T-helper 17 cell (primary cell): ENCODE results near the gene PRKCE. TPM values are rescaled to one million over a fixed set of nuclear protein-coding genes. Genes with fewer than 3 reads are reported as not detected.

Experiments used
- ATAC-seq: fragments of 150-1000 bp; cut with Tn5 transposase; 2 replicates; pipeline ENCODE4 v1.10.0; 2021; ENCODE audit warnings: mild to moderate bottlenecking, moderate library complexity
- DNase-seq, 3 donors: peaks; one replicate each; pipeline versions ENCODE4 v3.0.0 to v3.0.0-alpha.2; 2020 to 2021
- H3K9me3 ChIP-seq: one replicate; pipeline ENCODE4 v1.7.0; 2013; ENCODE audit warnings: low read length, mild to moderate bottlenecking; ENCODE audit not compliant: control insufficient read depth, poor library complexity, severe bottlenecking
- H3K27ac Mint-ChIP-seq: one replicate; pipeline ENCODE4 v1.8.0; 2022; ENCODE audit warnings: mild to moderate bottlenecking, moderate library complexity, mixed read lengths
- H3K27me3 Mint-ChIP-seq: one replicate; pipeline ENCODE4 v1.8.0; 2022; ENCODE audit warnings: mixed read lengths
- H3K36me3 Mint-ChIP-seq: one replicate; pipeline ENCODE4 v1.8.0; 2022; ENCODE audit warnings: low read depth, mixed read lengths
- H3K4me1 Mint-ChIP-seq: one replicate; pipeline ENCODE4 v1.8.0; 2022; ENCODE audit warnings: mild to moderate bottlenecking, mixed read lengths
- H3K4me3 Mint-ChIP-seq: one replicate; pipeline ENCODE4 v1.8.0; 2022; ENCODE audit warnings: mild to moderate bottlenecking, moderate library complexity, mixed read lengths
- total RNA-seq, 4 donors: library from RNA in 2 of 4; stranded (reverse) in 2 of 4; gene quantifications; one replicate each; pipeline ENCODE4 v1.2.3 and lab custom pipeline; 2022 to 2026

Gene PRKCE
- total RNA-seq, 2 donors from 2014 or later = 17.6 to 23.7 TPM

DNA sequence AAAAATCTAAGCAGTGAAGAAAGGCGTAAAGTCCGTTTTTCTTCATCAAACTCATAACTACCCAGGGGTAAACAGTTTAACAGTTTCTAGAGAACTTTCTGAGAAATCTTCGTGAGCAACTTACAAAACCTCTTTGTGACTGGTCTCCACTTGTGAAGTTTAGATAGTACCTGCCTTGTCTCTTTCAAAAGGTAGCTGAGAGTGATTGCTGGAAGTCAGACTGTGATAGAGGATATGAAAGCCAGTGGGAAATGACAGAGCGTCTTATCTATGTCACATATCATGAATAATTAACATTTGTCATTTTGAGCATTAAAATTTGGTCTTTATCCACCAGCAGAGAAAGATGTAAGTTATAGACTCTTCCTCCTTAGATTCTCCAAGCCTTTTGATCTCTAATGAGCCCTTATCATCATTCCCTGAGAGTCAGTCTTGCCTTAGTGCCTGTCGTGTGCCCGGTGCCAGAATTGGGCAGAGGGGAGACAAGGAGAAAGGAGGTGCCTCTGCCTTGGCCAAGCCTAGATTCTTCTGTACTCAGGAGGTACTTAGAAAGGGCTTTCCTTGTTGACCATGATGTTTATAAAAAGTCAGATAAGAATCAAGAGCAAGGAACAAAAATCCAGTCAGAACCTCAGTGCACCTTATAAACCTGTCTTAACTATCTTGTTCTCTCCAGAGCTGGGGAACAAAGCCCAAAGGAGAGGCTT lies 440.6 kb downstream of the PRKCE start:
- H3K9me3 ChIP-seq = no peaks in the 10 kb centered on the region
- Mint-ChIP-seq H3K4me1 (peaks cover 2% of the 10 kb centered on the region), H3K27me3 (no peaks in the 10 kb centered on the region), H3K4me3 (no peak overlapping the region), H3K27ac (no peak overlapping the region), H3K36me3 (peaks cover 7% of the 10 kb centered on the region)
- no peak for DNase-seq
- no peak for ATAC-seq

DNA sequence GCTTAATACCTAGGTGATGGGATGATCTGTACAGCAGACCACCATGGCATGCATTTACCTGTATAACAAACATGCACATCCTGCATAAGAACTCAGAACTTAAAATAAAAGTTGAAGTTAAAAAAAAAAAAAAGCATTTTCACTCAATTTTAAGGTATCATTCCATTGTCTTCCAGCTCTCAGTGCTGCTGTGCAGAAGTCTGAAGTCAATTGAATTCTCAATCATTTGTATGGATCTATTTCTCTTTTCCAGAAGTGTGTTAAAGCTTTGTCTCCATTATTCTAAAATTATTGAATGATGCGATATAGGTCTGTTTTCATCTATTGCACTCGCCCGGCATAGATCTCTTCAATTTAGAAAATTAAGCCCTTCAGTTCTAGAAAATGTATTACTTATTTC lies 443.2 kb downstream of the PRKCE start:
- Mint-ChIP-seq H3K36me3 (peaks cover 4% of the 10 kb centered on the region), H3K4me1 (peaks cover 2% of the 10 kb centered on the region), H3K4me3 (no peak overlapping the region), H3K27me3 (no peaks in the 10 kb centered on the region), H3K27ac (no peak overlapping the region)
- DNase-seq = no peak
- no peaks in the 10 kb centered on the region for H3K9me3 ChIP-seq
- no peak for ATAC-seq

DNA sequence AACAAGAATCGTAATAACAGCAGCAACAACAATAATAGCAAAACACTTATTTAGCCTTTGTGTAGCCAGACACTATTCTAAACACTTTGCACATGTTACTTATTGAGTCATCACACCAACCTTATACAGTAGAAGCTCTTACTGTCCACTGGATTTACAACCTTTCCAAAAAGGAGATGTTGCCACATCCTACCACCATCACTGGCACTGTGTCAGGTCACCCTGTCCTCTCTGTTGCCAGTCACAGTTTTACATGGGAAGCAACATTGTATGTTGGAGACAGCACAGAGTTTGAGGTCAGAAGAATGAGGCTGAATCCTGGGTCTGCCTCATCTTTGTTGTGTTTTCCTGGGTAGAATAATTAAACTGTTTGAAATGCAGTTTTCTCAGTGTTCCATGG lies 444.4 kb downstream of the PRKCE start:
- Mint-ChIP-seq H3K27ac (no peak overlapping the region), H3K36me3 (peaks cover 2% of the 10 kb centered on the region), H3K4me1 (peaks cover 2% of the 10 kb centered on the region), H3K27me3 (no peaks in the 10 kb centered on the region), H3K4me3 (no peak overlapping the region)
- ATAC-seq = no peak
- DNase-seq = no peak
- no peaks in the 10 kb centered on the region for H3K9me3 ChIP-seq

DNA sequence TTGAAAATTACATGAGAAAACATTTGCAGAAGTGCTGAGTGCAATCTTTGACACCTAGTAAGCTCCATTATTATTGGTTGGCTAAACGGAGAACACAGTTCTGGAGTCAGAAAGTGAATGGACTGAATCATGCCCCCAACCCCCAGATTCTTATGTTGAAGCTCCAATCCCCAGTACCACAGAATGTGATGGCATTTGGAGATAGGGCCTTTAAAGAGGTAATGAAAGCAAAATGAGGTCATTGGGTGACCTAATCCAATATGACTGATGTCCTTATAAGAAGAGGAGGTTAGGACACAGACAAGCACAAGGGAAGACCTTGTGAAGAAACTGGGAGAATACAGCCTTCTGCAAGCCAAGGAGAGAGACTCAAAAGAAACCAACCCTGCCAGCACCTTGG lies 444.8 kb downstream of the PRKCE start:
- peaks cover 2% of the 10 kb centered on the region for H3K36me3 Mint-ChIP-seq
- no peak for ATAC-seq
- peaks cover 2% of the 10 kb centered on the region for H3K4me1 Mint-ChIP-seq
- no peak for DNase-seq
- no peak overlapping the region for H3K27ac Mint-ChIP-seq
- no peak overlapping the region for H3K4me3 Mint-ChIP-seq
- H3K27me3 Mint-ChIP-seq = no peaks in the 10 kb centered on the region
- no peaks in the 10 kb centered on the region for H3K9me3 ChIP-seq

DNA sequence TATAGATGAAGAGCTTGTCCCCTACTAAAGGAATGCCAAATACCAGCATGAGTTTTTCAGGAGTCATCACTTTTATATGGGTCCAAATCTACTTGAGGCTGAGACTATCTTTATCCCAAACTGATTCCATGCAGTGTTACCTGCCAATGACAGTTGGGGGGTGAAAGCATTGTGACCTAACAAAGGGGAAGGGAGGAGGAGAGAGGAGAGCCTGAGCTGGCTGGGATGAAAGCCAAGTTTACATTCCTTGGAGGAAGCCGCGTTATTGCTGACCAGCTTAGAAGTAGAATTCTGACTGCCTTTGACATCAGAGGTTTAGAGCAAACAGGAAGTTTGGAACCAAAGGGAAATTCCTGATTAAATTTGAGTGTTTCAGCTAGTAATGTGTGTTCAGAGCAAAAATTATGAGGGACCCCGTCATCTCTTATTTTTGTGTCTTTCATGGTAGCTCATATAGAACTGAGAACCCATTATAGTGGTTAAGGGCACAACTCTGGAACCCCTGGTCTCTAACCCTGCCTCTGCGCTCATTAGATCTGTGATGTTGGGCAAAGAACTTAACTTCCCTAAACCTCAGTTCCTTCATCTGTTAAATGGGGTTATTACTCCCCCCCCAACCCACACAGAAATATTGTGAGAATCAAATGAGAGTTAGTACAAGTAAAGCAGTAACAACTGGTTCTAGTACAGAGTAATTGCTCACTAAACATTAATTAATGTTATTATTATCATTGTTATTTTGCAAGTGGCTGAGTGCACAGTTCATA lies 446.4 kb downstream of the PRKCE start:
- H3K27ac Mint-ChIP-seq = no peak overlapping the region
- no peak overlapping the region for H3K4me3 Mint-ChIP-seq
- H3K27me3 Mint-ChIP-seq = no peaks in the 10 kb centered on the region
- no peak for DNase-seq
- no peak for ATAC-seq
- H3K36me3 Mint-ChIP-seq = peaks cover 2% of the 10 kb centered on the region
- H3K9me3 ChIP-seq = no peaks in the 10 kb centered on the region
- no peaks in the 10 kb centered on the region for H3K4me1 Mint-ChIP-seq

DNA sequence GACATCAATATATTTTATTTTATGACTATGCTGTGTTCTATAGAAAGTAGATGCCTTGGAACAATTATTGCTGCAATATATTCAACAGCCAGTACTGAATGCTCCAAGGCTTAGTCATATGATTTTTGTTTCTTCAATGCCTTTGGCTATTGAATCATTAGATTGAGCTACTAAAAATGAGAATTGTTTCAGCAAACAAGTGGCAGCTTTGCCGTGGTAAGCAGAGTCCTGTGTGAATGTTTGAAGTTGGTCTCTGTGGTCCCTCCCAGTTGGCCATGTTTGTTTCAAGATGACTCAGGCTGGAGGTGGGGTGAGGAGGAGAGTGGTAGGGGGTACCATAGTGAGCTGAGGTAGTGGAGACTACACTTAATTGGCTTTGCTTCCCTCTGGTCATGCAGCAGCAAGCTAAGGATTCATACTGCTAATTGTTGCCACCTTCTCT lies 447.2 kb downstream of the PRKCE start:
- Mint-ChIP-seq H3K27ac (no peak overlapping the region), H3K4me3 (no peak overlapping the region), H3K27me3 (no peaks in the 10 kb centered on the region), H3K4me1 (no peaks in the 10 kb centered on the region), H3K36me3 (peaks cover 2% of the 10 kb centered on the region)
- no peaks in the 10 kb centered on the region for H3K9me3 ChIP-seq
- DNase-seq = no peak
- ATAC-seq = no peak

DNA sequence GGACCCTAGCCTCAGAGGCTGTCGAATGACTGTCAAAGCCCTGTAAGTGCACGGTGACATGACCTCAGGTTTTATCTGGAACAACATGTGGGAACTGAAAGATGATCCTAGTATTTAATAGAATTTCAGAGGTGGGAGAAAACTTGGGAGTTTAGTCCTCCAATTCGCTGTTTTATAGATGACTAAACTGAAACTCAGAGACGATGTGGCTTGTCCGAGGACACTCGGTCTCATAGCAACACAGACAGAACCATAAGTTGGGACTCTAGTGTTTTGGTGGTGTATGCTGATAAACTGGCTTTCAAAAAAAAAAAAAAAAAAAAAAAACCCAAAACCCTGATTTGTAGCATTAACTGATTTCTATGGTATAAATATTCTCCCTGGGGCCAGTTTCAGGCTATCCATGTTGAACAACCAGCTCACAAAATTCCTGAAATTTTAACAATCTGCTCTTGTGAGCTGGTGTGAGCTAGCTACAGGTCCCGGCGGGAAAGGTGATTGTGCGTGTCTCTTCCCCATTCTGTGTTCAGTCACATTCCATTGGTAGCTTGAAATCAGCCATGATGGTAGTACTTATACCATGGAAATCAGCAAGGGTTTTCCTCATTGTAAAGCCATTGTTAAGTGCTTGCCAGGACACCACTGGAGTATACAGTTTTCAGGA lies 450.2 kb downstream of the PRKCE start:
- Mint-ChIP-seq H3K4me1 (no peaks in the 10 kb centered on the region), H3K36me3 (peaks cover 2% of the 10 kb centered on the region), H3K27ac (no peak overlapping the region), H3K4me3 (no peak overlapping the region), H3K27me3 (no peaks in the 10 kb centered on the region)
- no peak for ATAC-seq
- no peaks in the 10 kb centered on the region for H3K9me3 ChIP-seq
- DNase-seq = no peak

DNA sequence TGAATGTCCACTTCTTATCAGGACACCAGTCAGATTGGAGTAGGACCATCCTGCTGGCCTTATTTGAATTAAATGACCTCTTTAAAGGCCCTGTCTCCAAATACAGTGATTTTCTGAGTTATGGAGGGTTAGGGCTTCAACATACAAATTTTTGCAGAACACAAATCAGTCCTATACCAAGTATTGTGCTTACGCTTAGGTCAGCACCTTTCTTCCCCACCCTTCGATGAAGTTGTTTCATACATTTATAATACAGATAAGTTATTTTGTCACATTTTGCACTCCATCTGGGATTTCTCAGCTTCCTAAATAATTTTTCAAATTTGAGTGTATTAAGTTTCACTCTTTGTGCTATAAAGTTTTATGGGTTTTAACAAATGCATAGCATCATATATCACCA lies 455.2 kb downstream of the PRKCE start:
- H3K27ac Mint-ChIP-seq = no peak overlapping the region
- no peak overlapping the region for H3K4me3 Mint-ChIP-seq
- no peaks in the 10 kb centered on the region for H3K27me3 Mint-ChIP-seq
- H3K36me3 Mint-ChIP-seq = peaks cover 4% of the 10 kb centered on the region
- no peaks in the 10 kb centered on the region for H3K4me1 Mint-ChIP-seq
- H3K9me3 ChIP-seq = no peaks in the 10 kb centered on the region
- DNase-seq (no peak), ATAC-seq (no peak)

DNA sequence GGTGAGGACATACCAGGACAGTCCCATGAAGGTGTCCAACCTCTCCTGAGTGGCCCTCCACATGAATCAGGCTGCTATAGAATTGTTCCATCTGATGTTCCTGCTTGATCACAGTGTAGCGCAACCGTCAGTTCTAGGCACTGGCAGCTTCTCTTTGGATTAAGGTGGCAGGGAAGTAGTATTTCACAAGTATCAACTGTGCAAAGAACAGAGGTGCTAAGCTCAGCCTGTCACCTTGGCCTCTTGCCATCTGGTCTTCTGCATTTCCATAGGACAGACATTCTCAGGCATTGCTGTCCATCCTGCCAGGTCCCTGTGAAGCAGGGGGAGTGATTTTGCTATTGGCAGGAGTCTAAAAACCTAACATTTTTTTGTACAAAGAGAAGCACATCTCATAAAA lies 463.5 kb downstream of the PRKCE start:
- no peak overlapping the region for H3K4me3 Mint-ChIP-seq
- ATAC-seq (no peak), DNase-seq (no peak)
- no peaks in the 10 kb centered on the region for H3K4me1 Mint-ChIP-seq
- H3K36me3 Mint-ChIP-seq = peaks cover 3% of the 10 kb centered on the region
- no peak overlapping the region for H3K27ac Mint-ChIP-seq
- no peaks in the 10 kb centered on the region for H3K27me3 Mint-ChIP-seq
- H3K9me3 ChIP-seq = no peaks in the 10 kb centered on the region

DNA sequence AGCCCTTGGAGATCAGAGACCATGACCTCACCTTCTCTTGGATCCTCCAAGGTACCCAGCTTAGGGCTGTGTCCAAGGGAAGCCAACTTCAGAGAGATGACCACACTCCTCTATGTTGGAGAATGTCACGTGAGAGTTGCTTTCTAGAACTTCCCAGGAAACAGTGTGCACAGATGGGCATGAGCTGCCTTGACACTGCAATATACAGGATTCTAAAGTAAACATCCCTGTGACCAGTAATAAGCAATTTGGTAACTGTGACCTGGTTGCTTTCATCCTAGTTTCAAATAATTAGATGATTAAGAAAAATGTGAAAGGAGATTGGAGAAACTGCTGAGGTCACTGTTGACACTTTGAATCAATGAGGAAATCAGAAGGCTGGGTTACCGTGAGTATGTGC lies 464.7 kb downstream of the PRKCE start:
- H3K27me3 Mint-ChIP-seq = no peaks in the 10 kb centered on the region
- no peak for ATAC-seq
- H3K4me1 Mint-ChIP-seq = no peaks in the 10 kb centered on the region
- H3K27ac Mint-ChIP-seq = no peak overlapping the region
- no peaks in the 10 kb centered on the region for H3K9me3 ChIP-seq
- no peak overlapping the region for H3K4me3 Mint-ChIP-seq
- no peak for DNase-seq
- peaks cover 2% of the 10 kb centered on the region for H3K36me3 Mint-ChIP-seq

DNA sequence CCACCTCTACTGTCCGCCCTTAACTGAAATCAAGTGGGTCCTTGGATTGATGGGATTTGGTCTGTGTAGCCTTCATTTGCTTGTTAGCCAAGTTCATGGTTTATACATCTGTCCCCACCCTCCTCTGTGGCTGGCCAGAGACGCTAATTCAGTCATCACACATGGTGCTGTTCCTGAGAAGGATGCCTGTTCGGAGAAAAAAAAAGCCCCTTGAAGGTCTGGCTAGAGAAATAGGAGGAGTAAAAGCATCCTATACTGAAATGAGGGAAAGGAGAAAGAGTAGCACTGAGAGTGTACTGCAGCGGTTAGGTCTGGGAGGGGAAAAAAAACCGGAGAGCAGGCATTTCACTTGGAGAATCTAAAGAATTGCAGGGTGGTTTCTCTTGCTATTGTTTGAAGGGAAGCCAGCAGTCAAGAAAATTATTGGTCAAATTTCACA lies 465.1 kb downstream of the PRKCE start:
- no peak overlapping the region for H3K4me3 Mint-ChIP-seq
- H3K9me3 ChIP-seq = no peaks in the 10 kb centered on the region
- H3K27ac Mint-ChIP-seq = no peak overlapping the region
- H3K36me3 Mint-ChIP-seq = peaks cover 2% of the 10 kb centered on the region
- ATAC-seq = no peak
- H3K4me1 Mint-ChIP-seq = no peaks in the 10 kb centered on the region
- DNase-seq = no peak
- no peaks in the 10 kb centered on the region for H3K27me3 Mint-ChIP-seq

DNA sequence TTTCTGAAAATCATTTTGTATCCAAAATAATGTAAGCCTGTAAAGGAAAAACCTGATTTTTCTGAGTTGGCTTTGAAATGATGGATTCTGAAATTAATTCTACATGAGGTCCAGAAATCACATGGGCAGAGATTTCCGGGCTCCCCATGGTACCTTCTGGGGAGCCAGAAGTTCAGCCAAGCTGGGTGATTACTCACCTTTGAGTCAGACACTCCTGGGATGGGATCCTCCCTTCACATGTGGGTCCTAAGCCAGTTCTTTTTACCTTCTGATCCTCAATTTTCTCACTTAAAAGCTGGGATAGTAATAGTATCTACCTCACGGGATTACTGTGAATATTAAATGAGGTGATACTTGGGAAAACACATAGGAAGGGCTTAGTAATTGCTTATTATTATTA lies 465.9 kb downstream of the PRKCE start:
- no peaks in the 10 kb centered on the region for H3K9me3 ChIP-seq
- Mint-ChIP-seq H3K27me3 (no peaks in the 10 kb centered on the region), H3K36me3 (peaks cover 2% of the 10 kb centered on the region), H3K4me3 (no peak overlapping the region), H3K4me1 (no peaks in the 10 kb centered on the region), H3K27ac (no peak overlapping the region)
- ATAC-seq (no peak), DNase-seq (no peak)

DNA sequence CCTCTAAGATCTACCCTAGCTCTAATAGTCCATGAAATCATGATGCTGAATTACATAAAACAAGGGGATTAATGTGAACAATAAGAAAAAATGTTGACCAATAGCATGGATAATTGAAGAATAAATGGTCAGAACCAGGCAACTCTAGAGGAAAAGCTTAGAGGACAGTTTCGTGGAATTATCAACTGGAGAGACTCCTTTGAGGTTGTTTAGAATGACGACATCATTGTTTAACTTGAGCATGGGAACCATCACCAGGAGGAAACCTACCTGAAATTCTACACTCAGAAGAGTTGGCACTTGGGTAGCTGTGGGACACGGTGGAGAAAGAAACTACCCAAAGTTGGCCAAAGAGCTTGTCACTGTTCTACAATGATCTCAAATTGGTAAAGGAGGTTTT lies 466.5 kb downstream of the PRKCE start:
- peaks cover 2% of the 10 kb centered on the region for H3K36me3 Mint-ChIP-seq
- no peak overlapping the region for H3K27ac Mint-ChIP-seq

More for the DNA sequence above, 466.5 kb downstream of the PRKCE start:
- ATAC-seq = no peak
- H3K27me3 Mint-ChIP-seq = no peaks in the 10 kb centered on the region
- no peaks in the 10 kb centered on the region for H3K4me1 Mint-ChIP-seq
- H3K4me3 Mint-ChIP-seq = no peak overlapping the region
- DNase-seq = no peak
- H3K9me3 ChIP-seq = no peaks in the 10 kb centered on the region
